ENCODE measurements around the gene PILRA. TPM values are rescaled to one million over a fixed set of nuclear protein-coding genes. Genes with fewer than 3 reads are reported as not detected.

Gene PILRA
- total and polyA plus RNA-seq, 2 of the 13 experiments (the other 11 are each of a cell fraction or from before 2014, with no cell fraction given) = 0.13 to 1.3 TPM

- no peak for TF ChIP-seq HNF1A (IDR thresholded peaks at IDR 0.05; ENCODE audit: low read depth)
- TF ChIP-seq HNF1A (CRISPR knock-in tag; IDR thresholded peaks at IDR 0.05; ENCODE audit: borderline replicate concordance) = no peak
- no peak for TF ChIP-seq HIVEP1 (CRISPR knock-in tag; IDR thresholded peaks at IDR 0.05)
- TF ChIP-seq SP140L (CRISPR knock-in tag; IDR thresholded peaks at IDR 0.05; ENCODE audit: borderline replicate concordance) = no peak
- TF ChIP-seq, protein P1, sequence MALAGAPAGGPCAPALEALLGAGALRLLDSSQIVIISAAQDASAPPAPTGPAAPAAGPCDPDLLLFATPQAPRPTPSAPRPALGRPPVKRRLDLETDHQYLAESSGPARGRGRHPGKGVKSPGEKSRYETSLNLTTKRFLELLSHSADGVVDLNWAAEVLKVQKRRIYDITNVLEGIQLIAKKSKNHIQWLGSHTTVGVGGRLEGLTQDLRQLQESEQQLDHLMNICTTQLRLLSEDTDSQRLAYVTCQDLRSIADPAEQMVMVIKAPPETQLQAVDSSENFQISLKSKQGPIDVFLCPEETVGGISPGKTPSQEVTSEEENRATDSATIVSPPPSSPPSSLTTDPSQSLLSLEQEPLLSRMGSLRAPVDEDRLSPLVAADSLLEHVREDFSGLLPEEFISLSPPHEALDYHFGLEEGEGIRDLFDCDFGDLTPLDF (CRISPR knock-in tag; IDR thresholded peaks at IDR 0.05) = peak; percentile 52
- TF ChIP-seq IRF1 (CRISPR knock-in tag; IDR thresholded peaks at IDR 0.05; ENCODE audit: low read depth) = no peak
- TF ChIP-seq ZNF792 (CRISPR knock-in tag; IDR thresholded peaks at IDR 0.05) = no peak; the same call in 1 of the 2 replicates
- TF ChIP-seq REPIN1 (CRISPR knock-in tag; IDR thresholded peaks at IDR 0.05; ENCODE audit: borderline replicate concordance, low read depth) = peak; percentile 58; the same call in 1 of the 2 replicates
- no peak for TF ChIP-seq TCF7 (IDR thresholded peaks at IDR 0.05; ENCODE audit: low read depth)
- TF ChIP-seq, protein P2, sequence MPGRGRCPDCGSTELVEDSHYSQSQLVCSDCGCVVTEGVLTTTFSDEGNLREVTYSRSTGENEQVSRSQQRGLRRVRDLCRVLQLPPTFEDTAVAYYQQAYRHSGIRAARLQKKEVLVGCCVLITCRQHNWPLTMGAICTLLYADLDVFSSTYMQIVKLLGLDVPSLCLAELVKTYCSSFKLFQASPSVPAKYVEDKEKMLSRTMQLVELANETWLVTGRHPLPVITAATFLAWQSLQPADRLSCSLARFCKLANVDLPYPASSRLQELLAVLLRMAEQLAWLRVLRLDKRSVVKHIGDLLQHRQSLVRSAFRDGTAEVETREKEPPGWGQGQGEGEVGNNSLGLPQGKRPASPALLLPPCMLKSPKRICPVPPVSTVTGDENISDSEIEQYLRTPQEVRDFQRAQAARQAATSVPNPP (CRISPR knock-in tag; IDR thresholded peaks at IDR 0.05) = peak; percentile 33; the same call in 1 of the 2 replicates
- TF ChIP-seq, protein P3, sequence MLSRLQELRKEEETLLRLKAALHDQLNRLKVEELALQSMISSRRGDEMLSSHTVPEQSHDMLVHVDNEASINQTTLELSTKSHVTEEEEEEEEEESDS (CRISPR knock-in tag; IDR thresholded peaks at IDR 0.05; ENCODE audit: borderline replicate concordance) = no peak
- TF ChIP-seq PHF5A (CRISPR knock-in tag; IDR thresholded peaks at IDR 0.05; ENCODE audit: low read depth, unreplicated experiment) = peak; percentile 17
- TF ChIP-seq ZSCAN22 (CRISPR knock-in tag; IDR thresholded peaks at IDR 0.05) = no peak
- peak; percentile 45; the same call in 1 of the 2 replicates for TF ChIP-seq GABPB1 (CRISPR knock-in tag; IDR thresholded peaks at IDR 0.05)
- no peak for TF ChIP-seq ZNF513 (CRISPR knock-in tag; conservative IDR thresholded peaks at IDR 0.05)
- TF ChIP-seq ZBTB43 (CRISPR knock-in tag; conservative IDR thresholded peaks at IDR 0.05) = no peak
- TF ChIP-seq TAF15 (IDR thresholded peaks at IDR 0.05; ENCODE audit: low read depth, low read length, poor library complexity, severe bottlenecking) = peak; percentile 56
- TF ChIP-seq SSRP1 (CRISPR knock-in tag; IDR thresholded peaks at IDR 0.05) = no peak
These were observed 56.6 kb downstream of the PILRA start, which contains the start of gene MEPCE (continued) for GRCh38 chr7:100429637-100430492.

Data from HepG2 (cell line).